IMR-90 (cell line): Measurements from ENCODE around the gene EFNB2.

ENCODE experiments used
- CTCF ChIP-seq: conservative IDR thresholded peaks from 2 replicates; pipeline ENCODE4 v1.5.1; 2012; ENCODE audit warnings: mild to moderate bottlenecking, low read depth, low read length, improper control_type of control experiment
- MAFK ChIP-seq: IDR thresholded peaks from 2 replicates; pipeline ENCODE4 v1.6.1; 2012; ENCODE audit warnings: low read depth, low read length, improper control_type of control experiment
- MAZ ChIP-seq: IDR thresholded peaks from 2 replicates; pipeline ENCODE4 v1.6.1; 2012; ENCODE audit warnings: low read depth, mild to moderate bottlenecking, low read length, improper control_type of control experiment, moderate library complexity, borderline replicate concordance
- MXI1 ChIP-seq: IDR thresholded peaks from 2 replicates; pipeline ENCODE4 v1.6.1; 2012; ENCODE audit warnings: low read depth, mild to moderate bottlenecking, low read length, moderate library complexity, borderline replicate concordance
- NFE2L2 ChIP-seq: fragments of 150-350 bp; IDR thresholded peaks from 2 replicates; pipeline ENCODE4 v1.6.1; 2016; ENCODE audit warnings: low read depth, mild to moderate bottlenecking, low read length
- POLR2A ChIP-seq: IDR thresholded peaks from 2 replicates; pipeline ENCODE4 v1.6.1; 2012; ENCODE audit warnings: mild to moderate bottlenecking, low read depth, low read length
- RAD21 ChIP-seq: IDR thresholded peaks from 2 replicates; pipeline ENCODE4 v1.6.1; 2012; ENCODE audit warnings: low read length, improper control_type of control experiment
- USF2 ChIP-seq: fragments of 150-350 bp; IDR thresholded peaks from 2 replicates; pipeline ENCODE4 v1.6.1; 2017; ENCODE audit warnings: mild to moderate bottlenecking, antibody characterized with exemption, low read length, low read depth

GRCh38 chr13:106521095-106521799, 14.2 kb downstream of the EFNB2 start:
- no peak for TF ChIP-seq POLR2A
- no peak for TF ChIP-seq CTCF
- TF ChIP-seq MXI1 = no peak
- TF ChIP-seq MAZ = no peak
- no peak for TF ChIP-seq RAD21
- no peak for TF ChIP-seq NFE2L2
- no peak for TF ChIP-seq MAFK
- no peak for TF ChIP-seq USF2
